GM19240 (cell line): Measurements from ENCODE around the gene EXOC1.
"Not testable (repeated sequence)": the region's sequence is repeated elsewhere in the genome, so short reads cannot be mapped to it uniquely, and the experiment has no call there.

ENCODE experiments used
- DNase-seq: peaks from one replicate; pipeline ENCODE4 v3.0.0; 2011; ENCODE audit warnings: low spot score; ENCODE audit not compliant: insufficient read length

Gene EXOC1

DNA sequence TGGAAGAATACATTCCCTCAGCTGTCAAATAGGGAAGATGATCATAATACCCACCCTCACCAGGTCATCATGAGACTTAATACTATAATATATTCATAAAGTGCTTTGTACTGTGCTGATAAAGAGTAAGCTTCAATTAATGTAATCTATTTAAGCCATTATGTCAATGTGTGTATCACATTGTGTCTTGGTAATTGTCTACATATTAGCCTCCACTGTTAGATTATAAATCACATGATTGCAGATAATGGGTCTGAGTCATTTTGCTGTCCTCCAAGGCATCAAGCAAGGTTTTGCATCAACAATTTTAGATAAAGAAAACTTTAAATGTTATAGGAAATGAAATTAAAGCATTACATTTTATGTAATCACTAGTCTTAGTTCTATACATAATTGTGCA lies 50.1 kb downstream of the EXOC1 start:
- DNase-seq, result no peak

DNA sequence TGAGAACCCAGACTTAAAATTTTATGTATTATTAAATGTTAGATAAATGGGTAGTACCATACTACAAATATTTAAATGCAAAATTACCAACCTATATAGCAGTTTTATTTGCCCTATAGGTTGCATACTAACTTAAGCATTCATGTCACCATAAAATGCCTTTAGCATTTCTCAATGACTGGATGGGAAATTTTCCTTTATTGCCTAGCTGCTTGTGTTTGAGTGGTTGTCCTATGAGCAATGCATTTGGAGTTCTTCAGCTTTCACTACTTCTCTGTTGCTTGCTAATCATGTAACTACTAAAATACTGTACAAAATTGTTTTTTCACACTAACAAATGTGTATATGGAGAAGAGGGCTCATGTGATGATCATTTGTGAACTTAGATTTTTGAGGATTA lies 51.1 kb downstream of the EXOC1 start:
- DNase-seq, result no peak

DNA sequence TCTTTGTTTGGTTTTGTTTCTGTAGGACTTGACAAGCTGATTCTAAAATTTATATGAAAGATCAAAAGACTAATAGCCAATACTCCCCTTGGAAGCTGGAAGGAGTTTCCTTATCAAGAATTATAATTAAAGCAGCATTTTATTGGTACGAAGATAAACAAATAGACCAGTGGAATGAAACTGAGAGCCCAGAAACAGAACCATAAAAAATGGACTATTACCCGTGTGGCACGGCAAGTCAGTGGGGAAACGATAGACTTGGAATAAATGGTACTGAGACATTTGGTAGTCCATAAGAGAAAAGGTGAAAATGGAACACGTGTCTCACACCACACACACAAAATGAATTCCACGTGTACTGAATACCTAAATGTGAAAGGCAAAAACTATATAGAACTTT lies 52.9 kb downstream of the EXOC1 start:
- DNase-seq, result no peak

DNA sequence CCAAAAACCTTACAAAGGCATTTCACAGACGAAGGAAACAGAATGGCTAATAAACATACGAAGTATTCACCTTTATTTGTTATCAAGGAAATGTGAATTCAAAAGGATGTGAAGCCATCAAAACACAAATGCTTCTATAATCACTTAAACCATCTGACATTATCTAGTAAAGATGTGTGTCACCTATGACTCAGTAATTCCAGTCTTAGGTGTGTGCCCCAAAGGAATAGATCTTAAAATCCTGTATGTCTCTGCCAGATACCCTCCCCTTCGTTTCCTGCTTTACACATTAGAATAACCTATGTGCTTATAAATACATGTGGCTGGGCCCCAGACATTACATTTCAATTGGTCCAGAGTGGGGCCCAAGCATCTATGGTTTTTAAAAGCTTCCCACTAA lies 53.5 kb downstream of the EXOC1 start:
- DNase-seq, result no peak

DNA sequence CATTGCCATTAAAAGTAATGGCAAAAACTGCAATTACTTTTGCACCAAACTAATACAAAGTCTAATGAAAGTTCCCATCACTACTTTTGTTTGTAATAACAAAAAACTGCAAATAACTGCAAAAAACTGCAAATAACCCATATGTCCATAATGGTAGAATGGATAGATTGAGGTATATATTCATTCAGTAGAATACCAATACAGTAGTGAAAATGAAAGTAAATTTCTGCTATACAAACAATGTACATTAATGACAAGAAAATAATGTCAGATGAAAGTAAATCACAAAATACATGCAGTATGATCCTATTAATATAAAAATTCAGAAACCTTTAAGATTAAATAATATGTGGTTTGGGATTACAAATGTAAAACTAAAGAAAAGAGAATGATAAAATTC lies 54.0 kb downstream of the EXOC1 start:
- DNase-seq, result no peak

DNA sequence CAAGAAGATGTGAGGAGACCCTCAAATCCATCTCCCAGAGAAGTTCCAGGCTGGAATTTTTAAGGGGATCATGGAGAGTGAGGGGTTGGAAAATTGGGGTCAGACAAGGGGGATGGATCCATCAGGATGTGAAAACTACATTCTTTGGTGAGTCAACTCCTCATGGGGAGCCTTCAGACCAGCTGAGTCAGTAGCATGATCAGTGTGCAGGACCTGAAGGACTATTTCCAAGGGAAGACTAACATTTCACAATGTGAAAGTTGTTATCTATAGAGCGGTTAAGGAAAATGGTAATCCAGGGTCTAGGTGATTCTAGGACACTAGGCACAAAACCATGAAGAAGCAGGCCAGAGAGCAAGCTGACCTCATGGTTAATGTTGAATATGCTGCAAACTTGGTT lies 56.7 kb downstream of the EXOC1 start:
- no peak for DNase-seq

DNA sequence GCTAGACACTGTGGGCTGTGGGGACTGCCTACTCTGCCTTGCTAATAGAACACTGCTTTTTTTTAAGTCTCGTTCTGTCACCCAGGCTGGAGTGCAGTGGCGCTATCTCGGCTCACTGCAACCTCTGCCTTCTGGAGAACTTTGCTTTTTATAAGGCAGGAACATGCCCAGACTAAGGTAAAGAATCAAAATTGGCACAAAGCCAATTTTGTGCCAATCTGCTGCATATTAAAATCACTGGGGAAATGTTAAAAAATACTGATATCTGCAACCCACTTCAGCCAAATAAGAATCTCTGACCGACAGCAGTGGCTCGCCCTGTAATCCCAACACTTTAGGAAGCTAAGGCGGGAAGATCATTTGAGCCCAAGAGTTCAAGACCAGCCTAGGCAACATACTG lies 58.8 kb downstream of the EXOC1 start:
- no peak for DNase-seq

DNA sequence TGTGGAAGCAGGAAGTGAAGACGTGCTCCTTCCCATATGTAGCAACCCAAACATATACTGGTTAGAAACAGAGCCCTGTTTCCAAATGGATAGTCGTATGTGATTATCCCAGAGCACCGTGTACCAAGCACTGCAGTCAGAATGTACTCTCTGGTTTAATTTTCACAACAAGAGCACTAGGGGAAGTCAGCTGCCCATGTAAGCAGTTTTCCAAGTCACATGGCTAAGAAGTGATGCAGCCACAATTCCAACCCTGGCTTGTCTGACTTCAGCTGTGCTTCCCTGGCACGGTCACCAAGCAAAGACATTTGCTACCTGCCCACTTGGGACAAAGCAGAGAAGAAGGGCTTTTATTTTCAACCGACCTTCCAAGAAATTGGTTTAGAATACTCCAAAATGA lies 67.1 kb downstream of the EXOC1 start:
- no peak for DNase-seq

DNA sequence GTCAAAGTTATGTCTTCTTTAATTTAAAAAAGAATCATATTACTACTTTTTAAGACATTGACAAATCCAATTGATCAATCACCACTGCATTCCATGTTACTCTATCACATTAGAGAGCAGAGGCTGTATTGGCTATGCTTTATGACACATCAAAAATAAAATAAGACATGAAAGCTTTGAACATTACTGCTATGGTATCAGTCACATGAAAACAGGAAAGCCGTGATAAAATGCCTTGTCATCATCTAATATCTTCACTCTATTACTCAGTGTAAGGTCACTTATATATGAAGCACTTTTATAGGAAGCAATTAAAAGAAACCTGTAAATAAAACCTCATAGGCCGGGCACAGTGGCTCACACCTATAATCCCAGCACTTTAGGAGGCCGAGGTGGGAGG lies 67.6 kb downstream of the EXOC1 start:
- no peak for DNase-seq

DNA sequence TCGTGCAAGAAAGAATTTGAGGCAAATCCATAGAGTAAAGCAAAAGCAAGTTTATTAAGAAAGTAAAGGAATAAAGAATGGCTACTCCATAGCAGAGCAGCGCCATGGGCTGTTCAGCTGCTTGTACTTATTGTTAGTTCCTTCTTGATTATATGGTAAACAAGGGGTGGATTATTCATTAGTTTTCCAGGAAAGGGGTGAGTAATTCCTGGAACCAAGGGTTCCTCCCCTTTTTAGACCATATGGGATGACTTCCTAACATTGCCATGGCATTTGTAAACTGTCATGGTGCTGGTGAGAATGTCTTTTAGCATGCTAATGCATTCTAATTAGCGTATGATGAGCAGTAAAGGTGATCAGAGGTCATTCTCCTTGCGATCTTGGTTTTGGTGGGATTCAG lies 71.8 kb downstream of the EXOC1 start:
- DNase-seq, result no peak

DNA sequence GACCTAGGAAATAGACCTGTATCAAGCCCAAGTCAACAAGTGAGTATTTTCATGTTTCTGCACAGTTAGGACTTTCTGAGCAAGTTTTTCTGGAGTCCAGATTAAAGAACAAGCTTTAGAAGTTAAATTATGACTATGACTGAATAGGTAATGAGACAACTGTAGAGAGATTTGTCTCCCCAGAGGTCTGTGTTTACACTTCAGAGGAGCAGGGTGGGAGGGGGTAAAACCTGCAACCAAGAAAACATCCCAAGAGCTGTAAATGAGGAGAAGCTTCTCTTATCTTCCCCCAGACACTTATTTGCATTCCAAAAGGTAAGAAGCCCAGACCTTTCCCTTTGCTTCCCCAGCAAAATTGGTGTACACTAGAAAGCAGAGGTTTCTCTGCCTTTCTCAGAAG lies 73.2 kb downstream of the EXOC1 start:
- DNase-seq, result no peak

DNA sequence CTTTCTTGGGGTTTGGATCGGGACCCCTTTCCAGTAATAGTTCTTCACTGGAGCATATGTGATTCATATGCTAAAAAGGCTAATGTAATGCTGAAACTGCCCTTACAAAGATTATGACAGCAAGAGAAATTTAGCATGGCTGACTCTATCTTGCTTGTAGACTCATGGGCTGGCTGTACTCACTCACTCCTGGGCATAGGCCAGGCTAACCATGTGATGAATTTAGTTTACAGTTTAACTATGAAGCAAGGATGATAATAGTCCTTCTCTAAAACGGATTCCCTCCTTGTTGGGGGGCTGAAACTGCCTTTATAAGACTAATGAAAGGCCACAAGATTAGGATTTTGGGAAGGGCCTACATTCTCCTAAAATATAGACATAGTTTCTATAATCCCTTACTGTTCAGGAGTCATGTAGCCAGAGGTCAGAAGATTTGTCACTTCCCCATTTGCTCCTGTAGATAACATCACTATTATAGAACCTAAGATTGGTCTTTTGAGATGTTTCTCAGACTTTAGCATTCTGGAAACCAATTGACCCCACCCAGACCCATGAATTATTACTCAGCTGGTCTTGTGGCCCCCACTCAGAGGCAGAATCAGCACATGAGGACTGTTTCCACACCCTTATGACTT lies 74.5 kb downstream of the EXOC1 start:
- DNase-seq, result no peak

DNA sequence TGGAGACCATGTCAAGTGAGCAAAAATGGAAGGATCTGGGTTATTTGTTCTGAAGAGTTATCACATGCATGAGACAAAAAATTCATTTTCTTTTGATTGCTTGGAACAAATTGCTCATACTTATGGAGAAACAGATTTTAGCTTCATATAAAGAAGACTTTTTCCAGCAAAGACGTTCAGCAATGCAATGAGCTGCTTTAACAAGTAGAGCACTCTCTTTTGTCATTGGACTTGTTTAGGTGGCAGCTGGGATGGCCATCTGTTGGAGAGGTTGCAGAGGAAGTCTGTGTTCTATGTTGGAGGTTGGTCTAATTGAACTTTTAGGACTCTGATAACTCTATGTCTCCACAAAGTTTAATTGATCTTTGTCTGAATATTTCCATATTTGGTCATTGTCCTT lies 75.4 kb downstream of the EXOC1 start:
- no peak for DNase-seq

DNA sequence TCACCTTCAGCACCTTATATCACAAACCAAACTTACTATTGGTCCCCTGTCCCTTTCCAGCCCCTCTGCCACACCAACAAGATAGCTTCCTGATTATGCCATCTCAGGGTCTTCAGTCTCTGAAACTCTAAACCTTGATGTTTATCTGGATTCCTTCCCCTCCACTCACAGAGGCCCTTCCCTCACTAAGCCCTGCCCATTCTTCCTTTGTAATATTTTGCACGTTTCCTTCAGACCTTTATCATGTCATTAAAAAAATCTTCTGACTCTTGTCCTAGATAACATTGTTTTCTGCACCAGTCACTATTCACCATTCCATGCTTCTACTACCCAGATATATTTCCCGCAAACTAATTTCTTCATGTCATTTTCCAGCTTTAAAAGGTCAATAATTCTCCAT lies 77.6 kb downstream of the EXOC1 start:
- no peak for DNase-seq

DNA sequence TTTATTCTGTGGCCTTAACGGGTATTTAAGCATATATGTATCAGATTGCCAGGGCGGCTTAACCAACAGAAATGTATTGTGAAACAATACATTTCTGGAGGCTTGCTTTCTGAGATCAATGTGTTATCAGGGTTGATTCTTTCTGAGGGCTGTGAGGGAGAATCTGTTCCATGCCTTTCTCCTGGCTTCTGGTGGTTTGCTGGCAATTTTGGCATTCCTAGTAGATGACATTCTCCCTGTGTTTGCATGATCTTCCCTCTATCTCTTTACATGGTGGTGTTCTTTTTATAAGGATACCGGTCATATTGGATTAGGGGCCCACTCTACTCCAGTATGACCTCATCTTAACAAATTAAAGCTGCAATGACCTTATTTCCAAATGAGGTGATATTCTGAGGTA lies 78.4 kb downstream of the EXOC1 start:
- no peak for DNase-seq

DNA sequence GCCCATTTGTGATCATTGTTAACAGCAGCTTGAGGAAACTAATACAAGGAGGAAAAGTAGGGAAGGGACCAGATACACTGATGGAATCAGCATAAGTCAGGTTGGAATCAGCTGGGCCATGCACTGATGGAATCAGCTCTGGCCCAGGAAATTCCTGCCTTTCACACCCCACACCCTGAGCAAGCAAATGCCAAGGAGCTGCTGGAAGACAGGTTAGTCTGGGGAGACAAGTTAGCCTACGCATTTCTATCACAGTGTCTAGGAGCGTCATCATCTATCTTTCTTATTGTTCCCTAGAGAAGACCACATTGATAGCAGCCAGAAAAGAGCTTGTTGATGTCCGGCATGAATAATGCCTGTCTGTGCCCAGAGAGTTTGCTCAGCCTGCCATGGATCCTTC lies 79.1 kb downstream of the EXOC1 start:
- no peak for DNase-seq

DNA sequence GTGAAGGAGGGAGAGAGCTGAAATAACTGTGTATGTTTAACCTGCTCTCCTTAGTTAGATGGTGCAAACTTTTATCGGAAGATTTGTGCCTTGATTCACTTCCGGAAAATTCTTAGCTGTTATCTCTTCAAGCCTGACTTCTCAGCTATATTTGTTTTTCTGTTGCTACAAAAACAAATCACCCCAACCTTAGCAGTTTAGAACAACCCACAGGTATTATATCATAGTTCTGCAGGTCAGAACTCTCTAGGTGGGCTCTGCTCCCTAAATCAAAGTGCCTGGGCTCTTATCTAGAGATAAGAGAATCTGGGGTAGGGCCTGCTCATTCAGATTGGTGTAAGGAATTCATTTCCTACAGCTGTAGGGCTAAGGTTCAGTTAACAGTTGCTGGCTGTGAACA lies 80.2 kb downstream of the EXOC1 start:
- no peak for DNase-seq

DNA sequence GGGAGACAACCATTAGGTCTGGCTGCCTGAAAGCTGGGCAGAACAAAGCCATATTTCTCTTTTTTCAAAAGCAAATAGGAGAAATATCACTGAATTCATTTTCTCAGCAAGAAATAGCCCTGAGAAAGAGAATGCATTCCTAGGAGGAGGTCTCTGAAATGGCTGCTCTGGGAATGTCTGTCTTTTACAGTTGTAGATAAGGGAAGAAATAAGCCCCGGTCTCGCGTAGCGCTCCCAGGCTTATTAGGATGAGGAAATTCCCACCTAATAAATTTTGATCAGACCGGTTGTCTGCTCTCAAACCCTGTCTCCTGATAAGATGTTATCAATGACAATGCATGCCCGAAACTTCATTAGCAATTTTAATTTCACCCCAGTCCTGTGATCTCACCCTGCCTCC lies 82.5 kb downstream of the EXOC1 start:
- DNase-seq, result not testable (repeated sequence)

DNA sequence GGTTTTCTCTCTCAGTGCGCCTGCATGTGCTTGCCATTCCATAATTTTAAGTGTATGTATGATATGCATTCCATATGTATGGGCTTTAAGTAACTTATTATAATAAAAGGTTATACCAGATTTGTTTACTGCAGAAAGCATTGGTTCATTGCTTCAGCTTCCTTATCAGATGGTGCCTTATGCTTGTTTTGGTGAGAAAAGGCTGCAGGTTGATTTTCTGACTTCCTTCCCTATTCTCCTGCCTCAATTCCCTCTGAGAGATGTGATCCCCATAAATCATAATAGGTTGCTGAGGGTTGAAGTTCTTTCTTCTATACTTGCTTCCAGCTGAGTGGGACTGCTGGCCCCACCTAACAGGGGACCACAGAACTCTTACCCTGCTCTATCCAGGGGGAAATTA lies 85.0 kb downstream of the EXOC1 start:
- no peak for DNase-seq

DNA sequence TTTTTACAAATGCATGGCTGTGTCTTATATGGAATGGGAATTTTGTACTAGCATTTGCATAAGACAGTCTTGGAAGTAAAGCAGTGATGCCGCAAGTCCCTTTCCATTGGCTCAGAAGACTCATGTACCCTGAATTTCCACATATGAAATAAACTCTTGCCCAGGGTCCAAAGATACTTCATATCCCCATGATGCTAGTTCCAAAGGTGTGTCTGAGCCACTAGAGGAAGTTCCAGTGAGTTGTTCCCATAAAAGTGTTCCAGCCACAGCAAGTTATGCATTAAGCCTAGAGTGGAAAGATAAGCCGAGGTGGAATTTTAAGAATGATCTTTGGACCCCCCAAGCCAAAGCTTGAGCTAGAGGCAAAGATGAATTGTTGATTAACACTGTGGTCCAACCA lies 86.0 kb downstream of the EXOC1 start:
- DNase-seq, result no peak

DNA sequence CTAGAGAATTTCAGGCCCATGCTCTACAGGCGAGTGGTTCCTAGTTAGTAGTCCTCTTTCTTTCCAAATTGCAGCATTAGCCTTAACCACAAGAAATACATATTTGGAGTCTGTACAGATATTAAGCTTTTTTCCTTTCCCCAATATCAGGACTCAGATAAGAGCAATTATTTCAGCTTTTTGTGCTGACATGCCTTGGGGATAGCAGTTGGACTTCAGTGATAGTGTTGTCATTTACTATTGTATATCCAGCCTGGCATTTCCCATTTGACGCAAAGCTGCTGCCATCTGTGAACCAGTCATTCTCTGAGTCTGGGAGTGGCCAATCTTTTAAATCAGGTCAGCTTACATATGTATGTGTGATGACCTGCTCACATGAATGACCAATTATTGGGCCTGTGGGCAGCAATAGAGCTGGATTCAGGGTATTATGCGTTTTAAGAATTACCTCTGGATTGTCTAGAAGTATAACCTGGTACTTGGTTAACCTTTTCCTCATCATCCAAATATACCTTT lies 88.5 kb downstream of the EXOC1 start:
- no peak for DNase-seq

DNA sequence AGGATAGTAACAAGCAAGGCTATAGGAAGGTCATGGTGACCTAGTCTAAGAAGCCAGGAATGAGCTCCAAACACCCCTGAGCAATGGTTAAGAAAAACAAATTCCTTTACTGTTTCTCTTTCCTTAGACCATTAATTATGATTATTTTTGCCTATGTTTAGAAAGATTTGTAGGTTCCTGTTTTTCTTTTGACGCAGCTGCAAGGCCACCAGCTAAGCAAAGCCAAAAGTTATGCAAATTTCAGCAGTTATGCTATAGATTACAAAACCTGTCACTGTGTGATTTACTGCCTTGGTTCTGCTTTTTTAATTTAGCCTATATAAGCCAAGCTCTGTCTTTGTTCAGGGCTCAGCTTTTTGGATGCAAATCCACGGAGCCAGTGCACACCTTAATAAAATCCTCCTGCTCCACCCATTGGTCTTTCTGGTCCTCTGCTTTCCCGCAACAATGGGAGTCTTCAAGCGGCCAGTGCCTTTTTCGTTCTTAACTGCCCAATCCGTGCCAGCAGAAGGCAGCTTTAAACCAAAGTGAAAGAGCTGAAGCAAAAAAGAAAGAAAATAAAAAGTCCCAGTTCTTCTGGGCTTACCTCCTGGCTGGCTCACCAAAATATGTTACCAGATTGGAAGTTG lies 93.9 kb downstream of the EXOC1 start:
- DNase-seq, result no peak

DNA sequence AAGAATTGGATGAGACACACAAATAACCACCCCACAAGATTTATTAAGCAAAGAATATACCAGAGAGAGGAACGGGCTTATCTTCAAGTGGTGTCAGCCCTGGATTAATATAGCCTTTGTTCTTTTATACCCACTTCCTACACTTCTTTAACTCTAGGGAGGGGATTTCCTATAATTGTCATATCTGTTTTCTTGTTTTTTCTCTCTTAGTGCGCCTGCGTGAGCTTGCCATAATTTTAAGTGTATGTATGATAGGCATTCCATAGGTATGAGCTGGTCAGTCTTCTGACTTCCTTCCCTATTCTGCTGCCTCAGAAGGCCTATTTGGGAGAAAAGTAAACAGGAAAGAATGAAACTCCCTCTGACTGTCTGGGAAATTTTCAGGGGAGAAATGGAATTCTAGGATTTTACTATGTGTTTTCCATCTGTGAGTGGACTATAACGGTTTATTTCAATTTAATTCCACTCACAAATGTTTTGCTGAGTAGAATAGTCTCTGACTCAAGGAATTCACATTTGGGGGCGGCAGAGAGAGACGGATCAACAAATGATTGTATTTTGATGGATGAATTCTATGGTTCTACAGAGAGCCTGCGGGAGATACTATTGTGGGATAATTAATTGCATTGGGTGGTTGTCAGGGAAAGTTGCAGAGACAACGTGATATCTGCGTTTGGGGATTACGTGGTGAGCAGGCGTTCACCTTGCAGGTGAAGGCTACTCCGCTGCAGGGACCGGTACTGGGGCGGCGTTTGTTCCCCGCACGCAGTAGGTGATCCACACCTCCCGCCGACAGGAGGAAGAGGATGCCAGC lies 94.7 kb downstream of the EXOC1 start:
- DNase-seq, result no peak
